Progenitor cell of endocrine pancreas (in vitro differentiated cells): ENCODE data around the gene TLR3. TPM values are rescaled to one million over a fixed set of nuclear protein-coding genes. Genes with fewer than 3 reads are reported as not detected.

ENCODE experiments used
- DNase-seq: peaks from one replicate; pipeline ENCODE4 v3.0.0; 2021; ENCODE audit warnings: low spot score; ENCODE audit not compliant: unreplicated experiment
- H3K27ac Mint-ChIP-seq: 2 replicates; pipeline ENCODE4 v1.8.0; 2021; ENCODE audit warnings: mild to moderate bottlenecking, moderate library complexity, mixed read lengths
- H3K27me3 Mint-ChIP-seq: 2 replicates; pipeline ENCODE4 v1.8.0; 2021; ENCODE audit warnings: mixed read lengths
- H3K36me3 Mint-ChIP-seq: 2 replicates; pipeline ENCODE4 v1.8.0; 2022; ENCODE audit warnings: mixed read lengths; ENCODE audit not compliant: insufficient read depth
- H3K4me1 Mint-ChIP-seq: 2 replicates; pipeline ENCODE4 v1.8.0; 2021; ENCODE audit warnings: low read depth, mixed read lengths
- H3K4me3 Mint-ChIP-seq: 2 replicates; pipeline ENCODE4 v1.8.0; 2021; ENCODE audit warnings: low read depth, mild to moderate bottlenecking, moderate library complexity, mixed read lengths
- H3K9me3 Mint-ChIP-seq: 2 replicates; pipeline ENCODE4 v1.8.0; 2021; ENCODE audit warnings: low read depth, mixed read lengths
- long read RNA-seq: library from polyadenylated mRNA; unstranded; transcript quantifications from one replicate; pipeline ENCODE4 v2.0.0, GENCODE V29; 2020
- total RNA-seq: library from RNA; stranded (reverse); gene quantifications from 2 replicates; pipeline ENCODE4 v1.2.1, GENCODE V29; 2021
- TF ChIP-seq, protein P1 (sequence below): fragments of 200-600 bp; sonication (generic); IDR thresholded peaks from one replicate; pipeline ENCODE4 v1.5.0; 2021; ENCODE audit warnings: antibody characterized with exemption, mild to moderate bottlenecking; ENCODE audit not compliant: unreplicated experiment

TLR3 gene
- 0.11 TPM in 1 of 2 replicates, not detected in the other for total RNA-seq
- long read RNA-seq = 0 reads

DNA sequence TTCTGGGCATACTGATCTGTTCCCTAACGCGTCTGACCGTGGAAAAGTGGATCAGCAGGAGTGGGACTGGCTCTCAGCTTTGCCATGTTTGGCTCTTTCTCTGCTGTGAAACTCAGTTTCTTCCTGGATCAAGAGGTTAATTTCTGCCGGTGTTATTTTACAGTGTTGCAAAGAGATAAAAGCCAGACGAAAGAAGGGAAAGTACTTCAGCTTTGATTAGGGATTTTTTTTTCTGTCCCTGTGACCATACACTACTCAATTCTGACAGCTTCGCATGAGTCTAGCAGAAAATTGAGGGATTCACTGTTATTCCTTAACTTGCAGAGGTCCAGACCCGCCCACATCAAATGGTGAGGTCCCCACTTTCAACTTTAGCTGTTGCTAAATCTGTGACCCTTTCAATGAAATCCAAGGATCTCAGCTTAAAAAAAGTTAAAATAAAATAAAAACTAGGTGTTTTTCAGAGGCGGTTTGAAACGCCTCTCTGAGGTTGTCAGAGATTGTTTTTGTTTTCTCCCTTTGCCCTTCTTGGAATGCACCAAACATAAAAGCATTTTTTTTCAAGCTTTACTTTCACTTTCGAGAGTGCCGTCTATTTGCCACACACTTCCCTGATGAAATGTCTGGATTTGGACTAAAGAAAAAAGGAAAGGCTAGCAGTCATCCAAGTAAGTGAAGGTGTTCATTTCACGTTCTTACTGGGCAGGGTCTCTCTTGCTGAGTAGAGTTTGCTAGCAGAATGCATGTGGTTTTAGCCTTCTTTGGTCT, at the start of gene TLR3:
TLR3 (plus strand) TSS at position 576 of the 768 bp plus-strand sequence. CDS start 7,464 bp downstream, outside the sequence.
- no peak for DNase-seq
- Mint-ChIP-seq H3K27ac (no peak within 1 kb of the TSS), H3K4me1 (peaks cover 2% of the 10 kb centered on the region), H3K4me3 (no peak within 1 kb of the TSS), H3K9me3 (no peaks in the 10 kb centered on the region), H3K36me3 (no peaks in the 10 kb centered on the region), H3K27me3 (peaks cover 9% of the 10 kb centered on the region)
- TF ChIP-seq, protein P1, sequence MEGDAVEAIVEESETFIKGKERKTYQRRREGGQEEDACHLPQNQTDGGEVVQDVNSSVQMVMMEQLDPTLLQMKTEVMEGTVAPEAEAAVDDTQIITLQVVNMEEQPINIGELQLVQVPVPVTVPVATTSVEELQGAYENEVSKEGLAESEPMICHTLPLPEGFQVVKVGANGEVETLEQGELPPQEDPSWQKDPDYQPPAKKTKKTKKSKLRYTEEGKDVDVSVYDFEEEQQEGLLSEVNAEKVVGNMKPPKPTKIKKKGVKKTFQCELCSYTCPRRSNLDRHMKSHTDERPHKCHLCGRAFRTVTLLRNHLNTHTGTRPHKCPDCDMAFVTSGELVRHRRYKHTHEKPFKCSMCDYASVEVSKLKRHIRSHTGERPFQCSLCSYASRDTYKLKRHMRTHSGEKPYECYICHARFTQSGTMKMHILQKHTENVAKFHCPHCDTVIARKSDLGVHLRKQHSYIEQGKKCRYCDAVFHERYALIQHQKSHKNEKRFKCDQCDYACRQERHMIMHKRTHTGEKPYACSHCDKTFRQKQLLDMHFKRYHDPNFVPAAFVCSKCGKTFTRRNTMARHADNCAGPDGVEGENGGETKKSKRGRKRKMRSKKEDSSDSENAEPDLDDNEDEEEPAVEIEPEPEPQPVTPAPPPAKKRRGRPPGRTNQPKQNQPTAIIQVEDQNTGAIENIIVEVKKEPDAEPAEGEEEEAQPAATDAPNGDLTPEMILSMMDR = no peak

DNA sequence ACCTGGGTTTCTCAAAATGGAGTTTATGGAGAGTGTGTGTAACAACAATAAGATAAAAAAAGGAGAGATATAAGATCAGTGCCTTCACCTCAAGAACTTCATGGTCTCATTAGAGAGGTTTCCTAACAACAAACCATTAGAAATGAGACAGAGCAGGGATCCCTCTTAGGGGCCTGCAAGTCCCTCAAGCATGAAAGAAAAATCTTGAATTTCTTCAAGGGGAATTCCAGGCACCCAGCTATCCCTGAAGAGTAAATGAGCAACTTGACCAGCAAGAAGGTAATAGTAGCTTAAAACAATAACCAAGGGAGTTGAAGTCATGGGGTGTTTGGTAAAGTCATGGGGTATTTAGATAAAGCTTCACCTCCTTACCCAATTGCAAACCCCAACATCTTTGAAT, 49.7 kb upstream of the TLR3 start:
- Mint-ChIP-seq H3K27me3 (peaks cover 27% of the 10 kb centered on the region), H3K4me3 (no peak overlapping the region), H3K36me3 (no peaks in the 10 kb centered on the region), H3K4me1 (no peaks in the 10 kb centered on the region), H3K27ac (no peak overlapping the region), H3K9me3 (no peaks in the 10 kb centered on the region)
- no peak for DNase-seq
- TF ChIP-seq, protein P1 = no peak

DNA sequence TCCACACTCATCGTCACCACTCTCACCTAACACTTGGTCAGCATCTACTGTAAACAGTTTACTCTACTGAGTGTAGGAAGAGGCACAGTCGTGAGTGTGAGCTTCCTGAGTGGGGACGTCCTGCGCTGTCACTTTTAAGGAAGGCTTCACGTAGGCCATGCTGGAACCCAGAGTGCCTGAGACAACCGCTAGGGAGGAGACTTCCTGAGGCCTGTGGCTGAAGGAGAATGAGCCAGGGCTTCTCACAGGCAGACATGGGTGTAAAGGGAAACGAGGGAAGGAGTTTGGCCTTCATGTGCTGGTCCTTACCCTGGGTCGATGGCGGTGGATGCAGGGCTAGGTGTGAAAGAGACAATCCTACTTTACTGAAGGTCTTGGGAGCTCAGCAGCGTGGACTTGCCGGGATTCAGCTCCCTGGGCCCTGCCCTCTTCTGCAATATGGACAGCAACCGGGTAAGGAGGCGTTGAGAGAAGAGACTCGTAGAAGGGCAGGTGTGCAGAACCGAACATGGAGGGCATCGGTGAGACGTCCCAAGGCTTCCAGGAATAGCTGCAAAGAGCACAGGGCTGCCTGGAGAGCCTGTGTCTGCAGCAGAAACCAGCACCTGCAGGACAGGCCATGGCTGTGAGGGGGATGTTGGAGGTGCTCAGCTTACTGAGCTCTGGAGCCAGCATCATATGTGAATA, 48.7 kb upstream of the TLR3 start:
- no peak for DNase-seq

DNA sequence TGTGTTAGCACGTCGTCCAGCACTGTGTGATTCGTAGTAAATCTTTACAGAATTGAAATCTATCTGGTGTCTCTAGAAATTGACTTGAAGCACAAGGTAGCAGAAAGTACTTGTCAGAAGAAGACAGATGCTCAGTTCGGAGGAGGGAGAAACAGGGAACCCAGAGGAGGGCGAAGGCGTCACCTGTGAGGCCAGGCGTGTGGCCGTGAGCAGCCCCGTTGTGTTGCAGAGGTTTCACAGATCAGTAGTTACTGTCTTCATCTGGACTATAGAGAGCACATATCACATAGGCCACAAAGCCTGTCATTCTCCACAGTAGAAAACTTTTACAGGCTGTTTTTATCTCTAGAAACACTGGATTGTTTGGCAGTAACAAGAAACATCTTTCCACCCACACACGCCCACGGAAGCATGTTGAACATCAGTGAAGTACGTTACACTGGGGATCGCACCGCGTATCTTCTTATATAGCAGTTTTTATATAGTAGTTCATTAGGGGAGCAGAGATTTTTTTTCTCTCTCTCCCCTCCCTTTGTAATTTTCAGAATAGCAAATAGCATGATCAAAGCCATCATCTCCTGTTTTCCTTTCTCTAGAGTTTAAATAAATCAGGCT, 48.1 kb upstream of the TLR3 start:
- TF ChIP-seq, protein P1 = no peak
- Mint-ChIP-seq H3K9me3 (no peaks in the 10 kb centered on the region), H3K36me3 (no peaks in the 10 kb centered on the region), H3K27ac (no peak overlapping the region), H3K4me3 (no peak overlapping the region), H3K4me1 (no peaks in the 10 kb centered on the region), H3K27me3 (peaks cover 25% of the 10 kb centered on the region)
- DNase-seq = no peak

More for the DNA sequence above, 48.7 kb upstream of the TLR3 start:
- Mint-ChIP-seq H3K27me3 (peaks cover 26% of the 10 kb centered on the region), H3K4me1 (no peaks in the 10 kb centered on the region), H3K36me3 (no peaks in the 10 kb centered on the region), H3K4me3 (no peak overlapping the region), H3K9me3 (no peaks in the 10 kb centered on the region), H3K27ac (no peak overlapping the region)
- TF ChIP-seq, protein P1 = no peak

DNA sequence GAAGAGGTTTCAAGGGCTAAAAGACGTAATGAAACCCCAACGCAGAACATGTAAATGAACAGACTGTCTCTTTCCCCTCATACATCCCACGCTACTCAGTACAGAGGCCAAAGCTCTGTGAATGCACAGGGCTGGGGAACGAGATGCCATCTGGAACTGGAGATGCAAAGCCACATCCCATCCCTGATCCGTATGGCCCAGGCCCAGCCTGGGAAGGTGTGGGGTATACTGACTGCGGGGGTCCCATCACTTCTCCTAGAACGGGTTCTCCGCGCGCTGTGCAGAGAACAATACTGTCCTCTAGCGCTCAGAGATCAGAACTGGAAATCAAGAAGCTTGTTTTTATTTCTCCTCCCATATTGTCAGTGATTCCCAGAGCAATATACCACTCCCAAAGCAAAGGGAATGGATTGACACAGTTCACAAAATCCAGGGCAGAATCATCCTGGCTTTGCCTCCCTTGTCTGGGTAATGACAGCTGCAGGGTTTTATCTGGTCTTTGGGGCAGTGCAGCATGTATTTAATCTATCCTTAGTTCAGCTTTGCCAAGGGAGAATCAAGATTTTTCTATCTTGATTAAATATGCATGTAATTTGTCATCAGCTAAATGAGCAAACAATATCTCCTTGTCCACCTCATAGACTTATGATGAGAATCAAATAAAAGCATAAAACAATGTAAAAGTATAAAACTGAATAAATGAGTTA, 47.3 kb upstream of the TLR3 start:
- H3K27ac Mint-ChIP-seq = no peak overlapping the region
- no peaks in the 10 kb centered on the region for H3K4me1 Mint-ChIP-seq
- no peaks in the 10 kb centered on the region for H3K36me3 Mint-ChIP-seq
- no peaks in the 10 kb centered on the region for H3K9me3 Mint-ChIP-seq
- DNase-seq = no peak
- H3K27me3 Mint-ChIP-seq = peaks cover 25% of the 10 kb centered on the region
- TF ChIP-seq, protein P1 = peak; percentile 77
- no peak overlapping the region for H3K4me3 Mint-ChIP-seq
